Inflammatory macrophage treated with lipopolysaccharide for 1 hour (primary cell): ENCODE results near the gene OXT.
"Not testable (repeated sequence)": the region's sequence is repeated elsewhere in the genome, so short reads cannot be mapped to it uniquely, and the experiment has no call there.

Experiments used
- DNase-seq, 2 donors: peaks; one replicate each; pipeline ENCODE4 v3.0.0-alpha.2; 2020 to 2022

OXT gene

GRCh38 chr20:3071610-3072529, at the start of gene OXT:
OXT (plus strand) TSS chr20:3071620; CDS start chr20:3071656, 36 bp downstream.
- DNase-seq, result peak; percentile 44 to 47

DNA sequence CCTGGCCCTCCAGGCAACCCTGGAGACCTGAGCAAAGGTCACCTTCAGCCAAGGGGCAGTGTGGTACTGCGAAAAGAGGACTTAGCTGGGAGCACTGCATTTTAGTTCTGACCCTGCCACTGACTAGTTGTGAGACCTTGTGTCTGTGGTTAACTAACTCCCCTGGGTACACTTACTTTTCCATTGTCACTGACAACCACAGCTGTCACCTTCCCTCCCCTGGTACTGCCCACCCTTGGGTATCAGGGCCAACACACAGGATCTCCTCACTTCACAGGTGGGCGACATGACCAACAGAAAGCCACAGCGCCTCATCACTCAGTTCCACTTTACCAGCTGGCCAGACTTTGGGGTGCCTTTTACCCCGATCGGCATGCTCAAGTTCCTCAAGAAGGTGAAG, 49.6 kb upstream of the OXT start:
- no peak for DNase-seq

- DNase-seq, result not testable (repeated sequence)
Measured at GRCh38 chr20:3022559-3023490, 48.6 kb upstream of the OXT start.

DNA sequence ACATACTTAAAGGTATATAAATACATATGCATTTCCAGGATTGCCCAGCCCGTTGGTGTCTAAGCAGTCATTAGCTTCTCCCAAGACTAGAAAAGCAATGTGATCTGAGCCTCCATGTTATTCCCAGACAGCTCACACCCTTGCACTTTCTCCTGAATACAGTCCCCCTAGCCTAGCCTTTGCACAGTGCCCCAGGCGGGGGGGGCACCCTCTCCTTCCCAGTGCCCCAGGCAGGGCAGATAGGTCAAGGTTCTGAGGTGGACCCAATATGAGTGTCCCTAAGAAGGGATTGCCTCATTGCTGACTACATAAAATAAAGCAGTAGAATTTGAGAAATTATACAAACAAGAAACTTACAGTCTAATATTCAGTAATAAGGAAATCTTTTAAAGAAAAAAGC, 43.4 kb upstream of the OXT start:
- no peak for DNase-seq

GRCh38 chr20:3031524-3032147, 39.8 kb upstream of the OXT start:
- DNase-seq, result no peak

GRCh38 chr20:3032624-3033023, 38.8 kb upstream of the OXT start:
- DNase-seq, result no peak

- DNase-seq, result no peak
Measured at GRCh38 chr20:3037654-3038053, 33.8 kb upstream of the OXT start.

DNA sequence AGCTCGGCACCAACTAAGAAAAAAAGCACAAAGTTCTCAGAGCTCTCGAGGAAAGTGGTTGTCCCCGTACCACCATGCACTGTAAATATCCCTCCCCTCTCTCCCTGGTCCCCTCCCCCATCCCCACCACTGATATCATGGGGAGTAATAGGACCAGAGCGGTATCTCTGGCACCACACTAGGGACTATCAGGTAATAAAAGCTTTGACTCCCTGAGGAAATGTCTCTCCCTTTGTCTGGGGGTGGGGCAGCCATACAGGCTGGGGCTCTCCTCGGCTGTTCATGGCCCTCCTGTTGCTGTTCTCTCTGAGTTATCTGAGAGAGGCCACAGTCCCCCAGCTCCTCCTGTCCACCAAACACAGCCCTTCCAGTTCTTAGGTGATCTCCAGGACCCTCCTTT, 33.0 kb upstream of the OXT start:
- no peak for DNase-seq

GRCh38 chr20:3039426-3039825, 32.0 kb upstream of the OXT start:
- DNase-seq, result no peak

- DNase-seq, result no peak
Measured at GRCh38 chr20:3040086-3040485, 31.3 kb upstream of the OXT start.

DNA sequence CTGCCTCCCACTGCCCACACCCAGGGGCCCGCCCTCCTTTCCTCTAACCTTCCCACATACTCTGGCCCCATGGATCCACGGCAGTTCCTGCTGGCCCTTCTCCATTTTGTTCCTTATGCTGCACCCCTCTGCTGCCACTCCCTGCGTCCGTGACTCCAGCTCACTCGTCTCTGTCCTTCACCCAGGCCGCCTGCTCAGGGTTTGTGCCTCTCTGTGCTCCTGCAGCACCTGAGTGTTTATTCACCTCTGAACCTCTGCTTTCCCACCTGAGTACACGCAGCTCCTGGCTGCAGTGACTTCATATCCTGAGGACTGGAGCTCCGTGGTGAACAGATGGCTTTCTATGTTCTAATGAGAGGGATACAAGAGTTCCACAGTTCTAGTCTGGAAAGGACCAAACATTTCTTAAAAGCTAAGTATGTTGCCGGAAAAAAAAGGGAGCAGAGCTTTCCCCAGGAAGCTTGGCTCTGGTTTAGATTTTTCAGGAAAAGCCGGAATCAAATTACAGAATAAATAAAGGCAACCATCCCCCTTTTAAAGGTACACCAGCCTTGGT, 29.5 kb upstream of the OXT start:
- DNase-seq, result no peak

DNA sequence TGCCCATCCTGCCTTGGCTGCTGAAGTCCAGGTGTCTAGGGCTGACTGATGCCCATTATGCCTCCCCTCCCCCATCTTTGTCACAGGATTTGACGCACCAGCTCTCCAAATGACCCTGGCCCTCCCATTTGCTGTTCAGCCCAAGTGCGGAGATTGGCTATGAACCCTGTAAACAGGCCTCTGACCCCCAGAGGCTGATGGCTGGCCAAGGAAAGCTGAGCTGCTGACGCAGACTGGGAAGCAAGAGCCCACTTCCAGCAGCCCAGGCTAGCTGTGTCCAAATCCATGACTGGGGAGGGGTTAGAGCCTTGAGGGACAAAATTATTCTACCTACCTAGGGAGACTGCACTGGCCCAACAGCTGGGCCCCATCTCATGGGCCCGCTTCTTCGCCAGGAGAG, 28.8 kb upstream of the OXT start:
- no peak for DNase-seq

GRCh38 chr20:3043322-3043721, 28.1 kb upstream of the OXT start, which contains the start of gene GNRH2:
GNRH2 (plus strand) TSS chr20:3043622; CDS start chr20:3044415, 793 bp downstream.
- DNase-seq, result no peak

DNA sequence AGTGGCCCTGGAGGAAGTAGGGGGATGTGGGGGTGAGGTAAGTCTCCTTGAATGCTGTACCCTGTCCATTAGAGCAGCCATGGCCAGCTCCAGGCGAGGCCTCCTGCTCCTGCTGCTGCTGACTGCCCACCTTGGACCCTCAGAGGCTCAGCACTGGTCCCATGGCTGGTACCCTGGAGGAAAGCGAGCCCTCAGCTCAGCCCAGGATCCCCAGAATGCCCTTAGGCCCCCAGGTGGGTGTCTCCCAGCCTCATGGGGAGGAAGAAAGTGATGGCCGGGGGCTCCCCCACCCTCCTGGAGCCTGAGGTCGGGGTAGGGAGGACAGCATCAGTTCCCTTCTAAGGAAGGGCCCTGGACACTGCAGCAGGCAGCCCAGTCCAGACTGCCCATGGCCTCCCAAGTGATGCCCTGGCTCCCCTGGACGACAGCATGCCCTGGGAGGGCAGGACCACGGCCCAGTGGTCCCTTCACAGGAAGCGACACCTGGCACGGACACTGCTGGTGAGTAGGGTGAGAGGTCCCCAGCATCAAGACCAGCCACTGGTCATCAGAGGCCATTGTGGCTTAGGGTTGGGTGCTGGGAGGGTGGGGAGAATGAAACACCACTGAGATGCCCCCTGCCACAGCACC, 27.0 kb upstream of the OXT start:
- no peak for DNase-seq

GRCh38 chr20:3045042-3045815, 26.2 kb upstream of the OXT start:
- peak; percentile 71 to 75 for DNase-seq

DNA sequence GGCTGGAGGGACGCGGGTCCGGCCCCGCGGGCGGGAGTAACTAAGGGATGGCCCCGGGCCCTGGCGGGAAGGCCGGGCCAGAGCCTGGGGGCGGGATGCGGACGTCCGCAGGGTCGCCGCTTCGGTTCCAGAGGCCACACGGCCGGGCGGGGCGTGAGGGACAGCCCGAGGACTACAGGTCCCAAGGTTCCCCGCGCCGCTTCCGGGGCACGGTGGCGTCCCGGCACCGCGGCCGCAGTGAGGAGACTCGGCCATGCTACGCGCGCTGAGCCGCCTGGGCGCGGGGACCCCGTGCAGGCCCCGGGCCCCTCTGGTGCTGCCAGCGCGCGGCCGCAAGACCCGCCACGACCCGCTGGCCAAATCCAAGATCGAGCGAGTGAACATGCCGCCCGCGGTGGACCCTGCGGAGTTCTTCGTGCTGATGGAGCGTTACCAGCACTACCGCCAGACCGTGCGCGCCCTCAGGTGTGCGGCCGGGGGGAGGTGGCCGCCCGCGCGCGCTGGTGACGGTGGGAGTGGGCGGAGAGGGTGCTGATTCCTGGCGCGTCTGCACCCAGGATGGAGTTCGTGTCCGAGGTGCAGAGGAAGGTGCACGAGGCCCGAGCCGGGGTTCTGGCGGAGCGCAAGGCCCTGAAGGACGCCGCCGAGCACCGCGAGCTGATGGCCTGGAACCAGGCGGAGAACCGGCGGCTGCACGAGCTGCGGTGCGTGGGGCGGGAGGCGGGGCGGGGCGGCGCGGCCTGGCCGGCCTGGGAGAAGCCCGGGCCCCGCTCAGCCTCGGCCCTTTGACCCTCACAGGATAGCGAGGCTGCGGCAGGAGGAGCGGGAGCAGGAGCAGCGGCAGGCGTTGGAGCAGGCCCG, 25.4 kb upstream of the OXT start, which contains the start of gene MRPS26:
Gene MRPS26 (plus strand): TSS at position 237 of the 861 bp plus-strand sequence. CDS start 17 bp downstream, at position 254.
- DNase-seq, result peak; percentile 82 to 83

GRCh38 chr20:3046677-3047462, 24.6 kb upstream of the OXT start:
- no peak for DNase-seq

DNA sequence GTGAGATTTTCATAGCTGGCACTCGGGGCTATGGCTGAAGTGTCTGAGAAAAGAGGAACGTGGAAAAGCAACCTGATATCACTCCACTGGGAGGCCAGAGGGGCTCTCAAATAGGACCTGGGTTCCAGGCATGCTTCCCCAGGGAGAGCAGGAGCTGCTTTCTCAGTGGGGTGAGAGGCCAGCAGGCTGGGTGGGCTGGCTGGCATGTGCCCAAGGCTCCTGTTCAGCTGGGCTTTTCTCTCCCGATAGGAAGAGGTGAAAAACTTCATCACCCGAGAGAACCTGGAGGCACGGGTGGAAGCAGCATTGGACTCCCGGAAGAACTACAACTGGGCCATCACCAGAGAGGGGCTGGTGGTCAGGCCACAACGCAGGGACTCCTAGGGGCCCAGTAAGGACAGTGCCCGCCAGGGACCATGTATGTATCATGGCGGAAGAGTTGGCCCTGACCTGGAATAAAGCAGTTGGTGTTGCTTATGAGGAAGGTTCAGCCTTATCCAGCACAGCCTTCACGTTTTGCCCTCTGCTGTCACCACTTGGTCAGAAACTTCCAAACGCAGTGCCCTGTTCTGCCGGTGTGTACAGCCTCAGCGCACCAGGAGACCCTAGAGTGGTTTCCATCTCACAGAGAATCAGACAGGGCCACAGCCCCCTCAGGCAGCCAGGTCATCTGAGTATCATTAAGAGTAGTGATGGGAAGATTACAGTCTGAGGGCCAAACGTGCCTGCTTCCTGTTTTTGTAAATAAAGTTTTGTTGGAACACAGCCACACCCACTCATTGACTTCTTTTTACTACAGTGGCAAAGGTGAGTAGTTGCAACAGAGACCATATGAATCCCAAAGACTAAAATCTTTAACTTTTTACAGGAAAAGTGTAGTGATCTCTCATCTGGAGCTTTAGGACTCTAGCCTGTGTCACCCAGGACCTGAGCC, 23.7 kb upstream of the OXT start:
- no peak for DNase-seq
